Medulla oblongata (tissue), 1 donor: ENCODE measurements around the gene ZNF366.
"Not testable (repeated sequence)": the region's sequence is repeated elsewhere in the genome, so short reads cannot be mapped to it uniquely, and the experiment has no call there.

ENCODE experiments used
- DNase-seq: peaks from one replicate; pipeline ENCODE4 v3.0.0-alpha.2; 2015; ENCODE audit errors: extremely low spot score

The ZNF366 gene

GRCh38 chr5:72407078-72407477, 100.1 kb downstream of the ZNF366 start:
- DNase-seq = no peak

- not testable (repeated sequence) for DNase-seq
Measured at GRCh38 chr5:72404771-72405170, 102.4 kb downstream of the ZNF366 start.

DNA sequence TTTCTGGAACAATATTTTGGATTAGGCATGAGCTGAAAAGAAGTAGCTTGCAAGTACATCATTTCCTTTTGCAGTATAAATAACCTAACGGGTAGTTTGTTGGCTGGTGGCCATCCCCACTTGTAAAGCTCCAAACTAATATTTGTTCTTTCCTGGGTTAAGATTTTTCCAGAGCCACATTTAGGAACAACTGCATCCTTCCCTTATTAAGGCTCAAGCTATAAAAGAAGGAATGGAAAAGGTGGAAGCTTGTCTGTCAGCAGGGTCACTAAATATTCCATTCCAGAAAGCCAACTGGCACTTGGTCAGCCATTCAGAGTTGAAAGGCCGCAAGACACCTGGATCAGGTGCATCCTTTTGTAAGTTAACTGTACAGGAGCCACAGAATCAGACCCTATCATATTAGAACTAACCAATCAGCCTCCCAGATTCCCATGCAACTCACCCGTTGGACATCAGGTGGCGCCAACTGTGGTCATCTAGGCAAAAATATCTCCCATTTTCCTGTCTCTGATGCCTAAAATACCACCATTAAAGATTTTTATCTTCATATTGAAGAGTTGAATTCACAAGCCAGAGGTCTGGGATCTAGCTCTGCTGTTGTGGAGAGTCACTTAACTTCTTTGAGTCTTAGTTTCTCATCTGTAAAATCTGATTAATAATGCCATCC, 104.1 kb downstream of the ZNF366 start:
- no peak for DNase-seq

GRCh38 chr5:72402381-72402890, 104.8 kb downstream of the ZNF366 start:
- DNase-seq = no peak

- DNase-seq = no peak
Measured at GRCh38 chr5:72400950-72401349, 106.3 kb downstream of the ZNF366 start.

DNA sequence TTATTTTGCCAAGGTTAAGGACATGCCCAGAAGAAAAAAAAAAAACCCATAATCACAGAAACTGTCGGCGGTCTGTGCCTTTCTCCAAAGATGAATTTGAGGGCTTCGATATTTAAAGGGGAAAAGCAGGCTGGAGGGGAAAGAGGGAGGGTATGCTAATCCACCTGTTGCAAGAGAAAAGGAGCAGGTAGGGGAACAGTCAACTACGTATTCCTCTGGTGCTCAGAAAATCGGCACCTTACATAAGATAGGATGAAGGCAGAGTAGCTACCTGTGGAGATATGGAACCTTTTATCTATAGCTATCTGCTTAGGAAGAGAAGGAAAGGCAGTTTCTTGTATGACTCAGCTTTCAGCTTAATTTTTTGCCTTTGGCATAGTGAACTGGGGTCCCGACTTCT, 109.4 kb downstream of the ZNF366 start:
- no peak for DNase-seq

DNA sequence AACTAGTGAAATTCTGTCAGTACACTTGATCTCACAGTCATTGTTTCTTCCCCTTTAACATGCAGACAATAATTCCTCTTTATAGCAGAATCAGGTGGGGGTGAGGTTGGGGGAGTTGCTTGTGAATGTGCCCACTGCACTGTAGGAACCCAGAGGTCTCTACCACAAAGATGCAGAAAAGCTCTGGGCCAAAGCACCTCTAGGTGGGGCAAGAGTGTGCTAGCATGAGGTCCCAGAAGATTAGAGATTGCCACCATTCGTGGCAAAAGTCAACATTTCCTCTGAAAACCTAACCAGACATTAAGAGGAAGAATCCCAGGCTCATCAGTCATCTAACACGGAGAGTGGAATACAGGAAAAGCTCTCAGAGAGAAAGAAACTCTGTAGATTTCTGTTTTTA, 112.5 kb downstream of the ZNF366 start:
- no peak for DNase-seq

- no peak for DNase-seq
Measured at GRCh38 chr5:72393052-72393451, 114.2 kb downstream of the ZNF366 start.
